ENCODE data around the gene ISY1. TPM values are rescaled to one million over a fixed set of nuclear protein-coding genes. Genes with fewer than 3 reads are reported as not detected.
"Not testable (repeated sequence)": the region's sequence is repeated elsewhere in the genome, so short reads cannot be mapped to it uniquely, and the experiment has no call there.

The ISY1 gene
- total and polyA plus RNA-seq, 4 donors: 6.4 to 13.2 (median 10.5) TPM

GRCh38 chr3:129087904-129088303 is 73.0 kb downstream of the ISY1 start:
- H3K4me3 ChIP-seq (ENCODE audit: low read depth in 1 of 3, low read length in 3 of 3); H3K27me3 ChIP-seq (ENCODE audit: control insufficient read depth in 4 of 4, insufficient read depth in 4 of 4, low read length in 3 of 4); H3K27ac ChIP-seq (ENCODE audit: low read depth in 1 of 2, low read length in 2 of 2); H3K9ac ChIP-seq (ENCODE audit: low read depth in 1 of 2, low read length in 2 of 2); H3K4me1 ChIP-seq (ENCODE audit: control insufficient read depth in 4 of 4, insufficient read depth in 4 of 4, low read length in 3 of 4); H3K9me3 ChIP-seq (ENCODE audit: control insufficient read depth in 4 of 4, low read length in 3 of 4); DNase-seq (ENCODE audit: low spot score): not testable (repeated sequence)
- 16% methylated on average over 7 of the region's 9 CpGs for WGBS
- TF ChIP-seq RAD21 (IDR thresholded peaks at IDR 0.05): peak in 1 of 2 donors; percentile 31
- H3K36me3 ChIP-seq (ENCODE audit: control insufficient read depth in 4 of 4, insufficient read depth in 3 of 4, low read depth in 1 of 4, low read length in 3 of 4): peaks cover 2 to 13% (median 7%) of the 10 kb centered on the region in 4 donors

- DNase-seq (ENCODE audit: low spot score): no peak
These were observed 73.6 kb downstream of the ISY1 start for GRCh38 chr3:129087138-129087702.

GRCh38 chr3:129085818-129086217 is 75.0 kb downstream of the ISY1 start:
- DNase-seq (ENCODE audit: low spot score): no peak
- peaks cover 0 to 6% (median 0%) of the 10 kb centered on the region in 4 donors for H3K4me1 ChIP-seq (ENCODE audit: control insufficient read depth in 4 of 4, insufficient read depth in 4 of 4, low read length in 3 of 4)
- no peak overlapping the region for H3K4me3 ChIP-seq (ENCODE audit: low read depth in 1 of 3, low read length in 3 of 3)
- WGBS: 88% methylated on average over 4 of the region's 4 CpGs
- no peaks in the 10 kb centered on the region for H3K27me3 ChIP-seq (ENCODE audit: control insufficient read depth in 4 of 4, insufficient read depth in 4 of 4, low read length in 3 of 4)
- H3K27ac ChIP-seq (ENCODE audit: low read depth in 1 of 2, low read length in 2 of 2): no peak overlapping the region
- TF ChIP-seq ZBTB33 (IDR thresholded peaks at IDR 0.05): no peak
- no peak for TF ChIP-seq REST (IDR thresholded peaks at IDR 0.05)
- no peak for TF ChIP-seq HNF4A (conservative IDR thresholded peaks at IDR 0.05)
- TF ChIP-seq CTCF (IDR thresholded peaks at IDR 0.05; ENCODE audit: low read depth, low read length, missing input control): no peak
- no peak for TF ChIP-seq GABPA (IDR thresholded peaks at IDR 0.05 in 1 of 2, conservative IDR thresholded peaks at IDR 0.05 in 1 of 2)
- H3K9me3 ChIP-seq (ENCODE audit: control insufficient read depth in 4 of 4, low read length in 3 of 4): no peaks in the 10 kb centered on the region
- no peak overlapping the region for H3K9ac ChIP-seq (ENCODE audit: low read depth in 1 of 2, low read length in 2 of 2)
- no peaks in the 10 kb centered on the region for H3K36me3 ChIP-seq (ENCODE audit: control insufficient read depth in 4 of 4, insufficient read depth in 3 of 4, low read depth in 1 of 4, low read length in 3 of 4)

More at GRCh38 chr3:129087138-129087702, 73.6 kb downstream of the ISY1 start:
- peak overlapping the region; percentile 43 to 63 for H3K27ac ChIP-seq (ENCODE audit: low read depth in 1 of 2, low read length in 2 of 2)
- no peak overlapping the region for H3K9ac ChIP-seq (ENCODE audit: low read depth in 1 of 2, low read length in 2 of 2)
- no peak for TF ChIP-seq EGR1 (IDR thresholded peaks at IDR 0.05; ENCODE audit: low read depth in 2 of 2)
- no peak for TF ChIP-seq MAX (IDR thresholded peaks at IDR 0.05)
- TF ChIP-seq RAD21 (IDR thresholded peaks at IDR 0.05): no peak
- no peak overlapping the region for H3K4me3 ChIP-seq (ENCODE audit: low read depth in 1 of 3, low read length in 3 of 3)
- H3K36me3 ChIP-seq (ENCODE audit: control insufficient read depth in 4 of 4, insufficient read depth in 3 of 4, low read depth in 1 of 4, low read length in 3 of 4): peaks cover under 1 to 10% (median 6%) of the 10 kb centered on the region in 4 donors
- H3K9me3 ChIP-seq (ENCODE audit: control insufficient read depth in 4 of 4, low read length in 3 of 4): no peaks in the 10 kb centered on the region
- 79% methylated on average over 8 of the region's 8 CpGs for WGBS
- H3K4me1 ChIP-seq (ENCODE audit: control insufficient read depth in 4 of 4, insufficient read depth in 4 of 4, low read length in 3 of 4): peaks cover 0 to 9% (median 0%) of the 10 kb centered on the region in 4 donors
- H3K27me3 ChIP-seq (ENCODE audit: control insufficient read depth in 4 of 4, insufficient read depth in 4 of 4, low read length in 3 of 4): no peaks in the 10 kb centered on the region

Measured in liver (tissue), 9 donors.